ENCODE measurements around the gene CLDN18. TPM values are rescaled to one million over a fixed set of nuclear protein-coding genes. Genes with fewer than 3 reads are reported as not detected.

The CLDN18 gene
- total and polyA plus RNA-seq, 12 donors = 0.01 TPM; not detected in 11

Other genes with a start within 250 kb of the CLDN18 start
- gene SOX14, start 245.8 kb upstream of the CLDN18 start, total RNA-seq = not detected
- not detected for gene SOX14, start 245.8 kb upstream of the CLDN18 start, polyA plus RNA-seq
- 1 to 10 TPM; 2.5 to 5.5 (median 3.8) TPM for gene DZIP1L, start 105.4 kb downstream of the CLDN18 start, total RNA-seq
- 1 to 10 TPM; 1.9 to 4.1 TPM for gene DZIP1L, start 105.4 kb downstream of the CLDN18 start, polyA plus RNA-seq
- gene A4GNT, start 122.2 kb downstream of the CLDN18 start, total RNA-seq = not detected
- not detected for gene A4GNT, start 122.2 kb downstream of the CLDN18 start, polyA plus RNA-seq
- gene DBR1, start 164.8 kb downstream of the CLDN18 start, total RNA-seq = 10 to 100 TPM in 2 of 10 donors, 1 to 10 TPM in 8; 6.4 to 10.5 (median 9.0) TPM
- 1 to 10 TPM; 3.3 to 5.5 TPM for gene DBR1, start 164.8 kb downstream of the CLDN18 start, polyA plus RNA-seq
- 10 to 100 TPM; 28.2 to 49.3 (median 30.1) TPM for gene ARMC8, start 177.1 kb downstream of the CLDN18 start, total RNA-seq
- gene ARMC8, start 177.1 kb downstream of the CLDN18 start, polyA plus RNA-seq = 10 to 100 TPM; 13.8 to 23.0 TPM

All from heart right ventricle (tissue), 12 donors.